Activated T-helper 1 cell treated with anti-CD3 and anti-CD28 coated beads, Interleukin-12 subunit alpha, Interleukin-12 subunit beta, Interleukin-2, Interleukin-4 antibody, amounts not matched to agents 30 ng/mL and 10 ng/mL and 1 ng/mL, durations not matched to agents 14 hours and 24 hours and 36 hours (primary cell): ENCODE results near the gene BAZ1A. TPM values are rescaled to one million over a fixed set of nuclear protein-coding genes. Genes with fewer than 3 reads are reported as not detected.
A peak's percentile ranks its signal among the peaks of the same experiment; 100 is the strongest.

ENCODE experiments used
- DNase-seq: peaks from one replicate; pipeline ENCODE4 v3.0.0; 2021; ENCODE audit warnings: low spot score
- H3K27ac Mint-ChIP-seq: one replicate; pipeline ENCODE4 v1.8.0; 2021; ENCODE audit warnings: mild to moderate bottlenecking, mixed read lengths
- H3K27me3 Mint-ChIP-seq: one replicate; pipeline ENCODE4 v1.8.0; 2022; ENCODE audit warnings: mild to moderate bottlenecking, moderate library complexity, mixed read lengths; ENCODE audit not compliant: insufficient read depth
- H3K36me3 Mint-ChIP-seq: one replicate; pipeline ENCODE4 v1.8.0; 2021; ENCODE audit warnings: low read depth, mixed read lengths
- H3K4me1 Mint-ChIP-seq: one replicate; pipeline ENCODE4 v1.8.0; 2021; ENCODE audit warnings: low read depth, mixed read lengths
- H3K4me3 Mint-ChIP-seq: one replicate; pipeline ENCODE4 v1.8.0; 2021; ENCODE audit warnings: mild to moderate bottlenecking, moderate library complexity, mixed read lengths
- H3K9me3 Mint-ChIP-seq: one replicate; pipeline ENCODE4 v1.8.0; 2021; ENCODE audit warnings: mixed read lengths
- intact Hi-C: fragments of 100-400 bp; cut with micrococcal nuclease; formaldehyde crosslinking; loops from one replicate; pipeline ENCODE4 v1.15.1; 2024
- total RNA-seq: library from RNA; stranded (reverse); gene quantifications from 2 replicates; pipeline ENCODE4 v1.2.3, GENCODE V29; 2022

BAZ1A gene
- total RNA-seq, 1 donor from 2014 or later, result 75.0 TPM

GRCh38 chr14:34723867-34724266 is 151.3 kb downstream of the BAZ1A start:
- no peak for DNase-seq
- Mint-ChIP-seq H3K9me3 (no peaks in the 10 kb centered on the region), H3K27me3 (peaks cover 31% of the 10 kb centered on the region)

GRCh38 chr14:34722723-34723545 is 152.2 kb downstream of the BAZ1A start:
- intact Hi-C loops, result loop anchor here (1.0 kb wide), 1 partner anchor 51 kb away; no protein-coding TSS in a partner anchor
- Mint-ChIP-seq H3K4me3 (no peak overlapping the region), H3K4me1 (peaks cover 10% of the 10 kb centered on the region), H3K27me3 (peaks cover 28% of the 10 kb centered on the region), H3K36me3 (no peaks in the 10 kb centered on the region), H3K27ac (no peak overlapping the region), H3K9me3 (no peaks in the 10 kb centered on the region)
- peak; percentile 10 for DNase-seq

More at GRCh38 chr14:34723867-34724266, 151.3 kb downstream of the BAZ1A start:
- H3K4me1 Mint-ChIP-seq, result peaks cover 8% of the 10 kb centered on the region
- H3K36me3 Mint-ChIP-seq, result no peaks in the 10 kb centered on the region
- intact Hi-C loops, result loop anchor here (1.0 kb wide), 1 partner anchor 52 kb away; no protein-coding TSS in a partner anchor
- H3K4me3 Mint-ChIP-seq, result no peak overlapping the region
- H3K27ac Mint-ChIP-seq, result no peak overlapping the region

GRCh38 chr14:34721129-34721528 is 154.0 kb downstream of the BAZ1A start:
- no peaks in the 10 kb centered on the region for H3K36me3 Mint-ChIP-seq
- H3K9me3 Mint-ChIP-seq, result no peaks in the 10 kb centered on the region
- no peak overlapping the region for H3K4me3 Mint-ChIP-seq
- H3K4me1 Mint-ChIP-seq, result peaks cover 18% of the 10 kb centered on the region
- intact Hi-C loops, result no loop called here
- no peak overlapping the region for H3K27ac Mint-ChIP-seq
- peaks cover 30% of the 10 kb centered on the region for H3K27me3 Mint-ChIP-seq
- DNase-seq, result no peak

GRCh38 chr14:34718750-34719304 is 156.3 kb downstream of the BAZ1A start:
- H3K4me1 Mint-ChIP-seq, result peaks cover 31% of the 10 kb centered on the region
- DNase-seq, result no peak
- H3K27me3 Mint-ChIP-seq, result peaks cover 29% of the 10 kb centered on the region
- no peak overlapping the region for H3K27ac Mint-ChIP-seq
- intact Hi-C loops, result loop anchor here (10.0 kb wide), 1 partner anchor 596 kb away; no protein-coding TSS in a partner anchor
- H3K4me3 Mint-ChIP-seq, result no peak overlapping the region
- no peaks in the 10 kb centered on the region for H3K9me3 Mint-ChIP-seq
- peaks cover 1% of the 10 kb centered on the region for H3K36me3 Mint-ChIP-seq

GRCh38 chr14:34715127-34715863 is 159.9 kb downstream of the BAZ1A start:
- Mint-ChIP-seq H3K4me1 (peaks cover 33% of the 10 kb centered on the region), H3K4me3 (peak overlapping the region; percentile 84), H3K27me3 (peaks cover 15% of the 10 kb centered on the region), H3K9me3 (no peaks in the 10 kb centered on the region), H3K36me3 (peaks cover 18% of the 10 kb centered on the region), H3K27ac (peak overlapping the region; percentile 72)
- no peak for DNase-seq
- intact Hi-C loops, result loop anchor here (1.0 to 10.0 kb wide), 2 partner anchors 600 to 701 kb away; no protein-coding TSS in a partner anchor

- DNase-seq, result peak; percentile 51
- intact Hi-C loops, result loop anchor here (1.0 to 10.0 kb wide), 6 partner anchors 84 to 702 kb away; partner anchors contain the start of genes FAM177A1, SNX6 and SRP54
- H3K27me3 Mint-ChIP-seq, result peaks cover 9% of the 10 kb centered on the region
- peak within 1 kb of the TSS; percentile 95 for H3K27ac Mint-ChIP-seq
- peaks cover 33% of the 10 kb centered on the region for H3K4me1 Mint-ChIP-seq
- peak within 1 kb of the TSS; percentile 95 for H3K4me3 Mint-ChIP-seq
- no peaks in the 10 kb centered on the region for H3K9me3 Mint-ChIP-seq
- H3K36me3 Mint-ChIP-seq, result peaks cover 18% of the 10 kb centered on the region
These were observed 160.6 kb downstream of the BAZ1A start, which contains the start of gene CFL2 for GRCh38 chr14:34714320-34715126. Gene CFL2, minus strand, starts transcription at chr14:34714593. Its CDS starts 53 bp downstream, at chr14:34714540.

GRCh38 chr14:34713681-34714319 is 161.4 kb downstream of the BAZ1A start:
- Mint-ChIP-seq H3K9me3 (no peaks in the 10 kb centered on the region), H3K27ac (peak overlapping the region; percentile 95), H3K36me3 (peaks cover 18% of the 10 kb centered on the region), H3K27me3 (peaks cover 9% of the 10 kb centered on the region), H3K4me3 (peak overlapping the region; percentile 95), H3K4me1 (peaks cover 33% of the 10 kb centered on the region)
- DNase-seq, result no peak
- intact Hi-C loops, result loop anchor here (1.0 to 10.0 kb wide), 5 partner anchors 83 to 601 kb away; partner anchors contain the start of genes FAM177A1, SNX6 and SRP54

- Mint-ChIP-seq H3K36me3 (peaks cover 18% of the 10 kb centered on the region), H3K4me1 (peaks cover 33% of the 10 kb centered on the region), H3K9me3 (no peaks in the 10 kb centered on the region), H3K27ac (peak overlapping the region; percentile 95), H3K27me3 (peaks cover 9% of the 10 kb centered on the region), H3K4me3 (peak overlapping the region; percentile 95)
- intact Hi-C loops, result loop anchor here (5.0 to 10.0 kb wide), 2 partner anchors 334 to 602 kb away; partner anchors contain the start of gene FAM177A1
- DNase-seq, result no peak
These were observed 162.0 kb downstream of the BAZ1A start for GRCh38 chr14:34713122-34713680.

GRCh38 chr14:34711796-34712712 is 163.1 kb downstream of the BAZ1A start:
- Mint-ChIP-seq H3K9me3 (no peaks in the 10 kb centered on the region), H3K36me3 (peaks cover 18% of the 10 kb centered on the region), H3K27ac (no peak overlapping the region), H3K27me3 (peaks cover 2% of the 10 kb centered on the region), H3K4me3 (no peak overlapping the region), H3K4me1 (peaks cover 23% of the 10 kb centered on the region)
- intact Hi-C loops, result loop anchor here (5.0 to 10.0 kb wide), 2 partner anchors 335 to 603 kb away; partner anchors contain the start of gene FAM177A1
- DNase-seq, result no peak

- H3K36me3 Mint-ChIP-seq, result peaks cover 18% of the 10 kb centered on the region
- intact Hi-C loops, result loop anchor here (5.0 to 10.0 kb wide), 2 partner anchors 336 to 604 kb away; partner anchors contain the start of gene FAM177A1
- H3K9me3 Mint-ChIP-seq, result no peaks in the 10 kb centered on the region
- H3K27me3 Mint-ChIP-seq, result peaks cover 2% of the 10 kb centered on the region
- no peak overlapping the region for H3K4me3 Mint-ChIP-seq
- peaks cover 23% of the 10 kb centered on the region for H3K4me1 Mint-ChIP-seq
- H3K27ac Mint-ChIP-seq, result no peak overlapping the region
- no peak for DNase-seq
These were observed 164.0 kb downstream of the BAZ1A start for GRCh38 chr14:34711169-34711568.
